ENCODE data around the gene TOMM34.

- TF ChIP-seq YY1 (IDR thresholded peaks at IDR 0.05; ENCODE audit: insufficient read depth, insufficient read length) (no peak), SUZ12 (IDR thresholded peaks at IDR 0.05; ENCODE audit: extremely low read depth, insufficient read depth, insufficient read length) (no peak)
Measured at GRCh38 chr20:44917399-44917798, 42.8 kb downstream of the TOMM34 start.

All from NT2/D1 (cell line).